HG02884 (cell line): ENCODE data around the gene MYO1H.
"Not testable (repeated sequence)": the region's sequence is repeated elsewhere in the genome, so short reads cannot be mapped to it uniquely, and the experiment has no call there.

Source experiments
- ATAC-seq: cut with Tn5 transposase; IDR thresholded peaks from one replicate; pipeline ENCODE4 v1.9.1; 2021; ENCODE audit warnings: mild to moderate bottlenecking, moderate library complexity; ENCODE audit not compliant: unreplicated experiment

Gene MYO1H

GRCh38 chr12:109466305-109466704, 118.6 kb downstream of the MYO1H start:
- ATAC-seq = no peak

- ATAC-seq = no peak
Observed at GRCh38 chr12:109466821-109467220, 119.1 kb downstream of the MYO1H start.

DNA sequence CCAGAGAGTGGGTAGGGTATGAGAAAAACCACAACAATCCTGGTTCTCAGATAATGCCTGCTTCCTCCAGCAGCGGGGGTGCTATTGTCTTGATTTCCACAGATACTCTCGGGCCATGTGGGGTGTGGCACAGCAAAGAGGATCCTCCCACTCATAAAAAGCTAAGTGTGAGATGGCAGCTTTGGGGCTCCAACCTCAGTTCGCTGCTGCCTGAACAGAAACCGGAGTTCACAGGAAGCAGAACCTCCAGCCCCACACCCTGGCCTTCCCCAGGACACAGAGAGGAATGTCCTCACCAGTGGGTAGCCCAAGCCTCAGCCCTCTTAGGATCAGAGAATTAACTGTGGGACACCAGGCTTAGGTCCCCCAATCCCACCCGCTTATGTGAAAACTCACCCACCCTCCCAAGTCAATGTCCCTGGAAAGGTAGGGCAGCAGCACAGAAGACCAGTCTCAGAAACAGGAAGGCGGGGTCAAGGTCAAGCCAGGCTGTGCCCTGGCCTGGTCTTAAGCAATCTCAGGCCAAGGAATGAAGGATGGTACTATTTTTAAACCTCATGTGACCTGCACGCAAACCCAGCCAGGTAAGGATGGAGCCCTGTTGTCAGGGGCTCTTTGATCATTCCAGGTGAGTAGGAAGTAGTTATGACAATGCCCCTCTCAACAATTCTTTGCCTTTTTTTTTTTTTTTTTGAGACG, 120.4 kb downstream of the MYO1H start:
- ATAC-seq = no peak

DNA sequence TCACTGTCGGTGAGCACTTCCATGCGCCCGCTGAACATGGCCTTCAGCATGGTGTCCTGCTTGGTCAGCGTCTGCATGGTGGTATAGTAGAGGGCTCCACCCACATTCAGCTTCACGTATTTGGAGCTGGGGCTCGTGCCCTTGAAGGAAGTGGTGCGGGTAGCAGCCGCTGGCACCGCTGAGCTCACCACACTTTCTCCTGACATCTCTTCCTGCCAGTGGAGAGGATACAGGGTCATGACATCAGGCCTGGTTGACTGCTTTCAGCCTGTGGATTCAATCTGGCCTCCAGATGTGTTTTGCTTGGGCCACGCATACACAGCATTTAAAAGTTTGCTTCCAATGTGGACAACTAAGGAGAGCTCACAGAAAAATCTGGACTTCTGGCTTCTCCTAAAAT, 121.8 kb downstream of the MYO1H start:
- ATAC-seq = no peak

- ATAC-seq = no peak
Observed at GRCh38 chr12:109473006-109473405, 125.3 kb downstream of the MYO1H start.

DNA sequence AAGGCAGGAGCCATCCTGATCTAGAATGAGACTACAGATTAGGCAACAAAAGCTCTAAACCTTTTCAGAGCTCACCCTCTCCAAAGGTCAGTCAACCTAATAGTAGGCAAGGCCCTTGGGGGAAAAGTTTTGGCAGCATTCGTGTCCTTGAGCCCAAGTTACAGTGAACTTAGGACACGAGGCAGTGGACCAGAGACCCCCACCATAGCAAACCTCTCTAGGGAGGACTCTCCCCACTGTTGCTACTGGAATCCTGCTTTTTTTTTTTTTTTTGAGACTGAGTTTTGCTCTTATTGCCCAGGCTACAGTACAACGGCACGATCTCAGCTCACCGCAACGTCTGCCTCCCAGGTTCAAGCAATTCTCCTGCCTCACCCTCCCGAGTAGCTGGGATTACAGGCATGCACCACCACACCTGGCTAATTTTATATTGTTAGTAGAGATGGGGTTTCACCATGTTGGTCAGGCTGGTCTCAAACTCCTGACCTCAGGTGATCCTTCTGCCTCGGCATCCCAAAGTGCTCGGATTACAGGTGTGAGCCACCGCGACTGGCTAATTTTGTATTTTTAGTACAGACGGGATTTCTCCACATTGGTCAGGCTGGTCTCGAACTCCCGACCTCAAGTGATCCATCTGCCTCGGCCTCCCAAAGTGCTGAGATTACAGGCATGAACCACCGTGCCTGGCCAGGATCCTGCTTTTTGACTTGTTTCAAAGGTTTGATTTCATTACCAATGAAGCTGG, 126.0 kb downstream of the MYO1H start:
- ATAC-seq = not testable (repeated sequence)

GRCh38 chr12:109475121-109475520, 127.4 kb downstream of the MYO1H start:
- no peak for ATAC-seq

GRCh38 chr12:109475993-109476806, 128.5 kb downstream of the MYO1H start:
- no peak for ATAC-seq

GRCh38 chr12:109476807-109477184, 129.1 kb downstream of the MYO1H start:
- ATAC-seq = no peak

- ATAC-seq = peak; percentile 90
Observed at GRCh38 chr12:109477185-109477962, 129.7 kb downstream of the MYO1H start, which contains the start of the genes KCTD10 and UBE3B. Gene KCTD10, minus strand, starts transcription at chr12:109477300. Its CDS starts 38 bp downstream, at chr12:109477262. Gene UBE3B, plus strand, starts transcription at chr12:109477634. Its CDS starts 5,918 bp downstream, at chr12:109483552.

- ATAC-seq = no peak
Observed at GRCh38 chr12:109477963-109478315, 130.2 kb downstream of the MYO1H start.

- ATAC-seq = no peak
Observed at GRCh38 chr12:109479761-109480160, 132.1 kb downstream of the MYO1H start.

- ATAC-seq = no peak
Observed at GRCh38 chr12:109480356-109480755, 132.7 kb downstream of the MYO1H start.

DNA sequence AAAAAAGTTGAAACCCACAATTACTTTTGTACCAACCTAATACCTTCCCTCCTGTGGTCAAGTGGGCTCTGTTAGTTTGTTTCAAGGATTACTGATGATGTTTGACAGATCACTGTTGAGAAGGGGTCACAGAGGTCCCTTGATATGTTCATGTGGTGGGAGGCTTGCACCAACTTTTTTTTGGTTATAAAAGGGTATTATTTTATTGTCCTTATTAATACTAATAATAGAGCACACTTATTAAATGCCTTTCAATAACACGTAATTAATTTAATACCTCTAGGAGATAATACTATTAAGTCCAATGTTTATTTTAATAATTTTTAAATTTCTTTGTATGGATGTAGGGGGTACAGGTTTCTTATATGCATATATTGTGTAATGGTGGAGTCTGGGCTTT, 134.2 kb downstream of the MYO1H start:
- no peak for ATAC-seq

GRCh38 chr12:109482491-109482890, 134.8 kb downstream of the MYO1H start:
- ATAC-seq = no peak

DNA sequence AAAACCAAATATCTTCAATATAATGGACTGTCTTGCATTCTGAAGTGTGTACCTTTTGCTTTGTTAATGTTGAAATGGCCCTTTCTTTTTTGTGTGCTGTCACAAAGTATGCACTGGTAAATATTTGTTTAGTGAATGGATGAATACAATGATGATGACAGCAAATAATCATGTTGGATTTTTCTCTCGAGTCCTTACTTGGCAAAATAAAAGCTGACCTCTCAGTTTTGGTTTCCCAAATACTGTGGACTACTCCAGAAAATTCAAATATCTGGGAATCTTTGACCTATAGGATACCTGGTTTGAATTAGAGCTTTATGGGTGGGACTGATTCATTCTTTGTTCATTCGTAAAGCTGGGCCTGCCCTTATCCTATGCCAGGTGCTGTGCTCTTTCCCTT, 135.2 kb downstream of the MYO1H start:
- ATAC-seq = no peak

- ATAC-seq = no peak
Observed at GRCh38 chr12:109483346-109483745, 135.6 kb downstream of the MYO1H start.

- no peak for ATAC-seq
Observed at GRCh38 chr12:109485201-109485600, 137.5 kb downstream of the MYO1H start.

- ATAC-seq = no peak
Observed at GRCh38 chr12:109487181-109488050, 139.7 kb downstream of the MYO1H start.
